ENCODE results near the gene C9orf78.

C9orf78 gene

DNA sequence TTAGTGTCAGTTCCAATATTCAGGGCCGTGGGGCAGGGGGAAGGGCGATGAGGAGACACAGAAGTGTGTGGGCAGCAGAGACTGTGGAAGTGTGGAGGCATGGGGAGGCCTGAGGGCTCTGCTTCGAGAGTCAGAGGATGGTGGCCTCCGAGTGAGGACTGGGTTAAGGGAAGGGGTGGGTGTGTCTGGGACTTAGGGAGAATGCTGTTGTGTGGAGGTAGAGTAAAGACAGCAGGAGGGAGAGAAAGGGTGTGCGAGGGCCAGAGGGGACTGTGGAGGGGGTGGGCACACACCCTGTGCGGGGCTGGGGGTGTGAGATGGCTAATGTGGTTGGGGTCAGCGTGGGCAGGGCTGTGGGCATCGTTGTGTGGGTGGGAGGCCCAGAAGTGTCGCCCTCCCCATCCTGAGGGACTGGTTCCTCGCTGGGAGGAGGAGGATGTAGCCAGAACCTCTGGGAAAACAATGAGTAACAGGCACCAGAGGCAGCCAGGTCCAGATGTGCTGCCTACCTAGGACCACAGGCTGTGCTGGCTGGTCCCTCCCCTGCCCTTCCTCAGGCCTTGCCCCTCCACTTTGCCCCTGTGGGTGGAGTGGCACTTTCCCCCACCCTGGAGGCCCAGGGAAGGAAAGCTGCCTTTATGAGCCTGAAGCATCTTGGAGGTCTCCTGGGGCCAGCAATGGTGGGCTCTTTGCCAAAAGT, 4.4 kb upstream of the C9orf78 start:
- peak; percentile 6 to 21 for DNase-seq

GRCh38 chr9:129838707-129839259, 3.7 kb upstream of the C9orf78 start:
- peak; percentile 19 to 54 for DNase-seq

DNA sequence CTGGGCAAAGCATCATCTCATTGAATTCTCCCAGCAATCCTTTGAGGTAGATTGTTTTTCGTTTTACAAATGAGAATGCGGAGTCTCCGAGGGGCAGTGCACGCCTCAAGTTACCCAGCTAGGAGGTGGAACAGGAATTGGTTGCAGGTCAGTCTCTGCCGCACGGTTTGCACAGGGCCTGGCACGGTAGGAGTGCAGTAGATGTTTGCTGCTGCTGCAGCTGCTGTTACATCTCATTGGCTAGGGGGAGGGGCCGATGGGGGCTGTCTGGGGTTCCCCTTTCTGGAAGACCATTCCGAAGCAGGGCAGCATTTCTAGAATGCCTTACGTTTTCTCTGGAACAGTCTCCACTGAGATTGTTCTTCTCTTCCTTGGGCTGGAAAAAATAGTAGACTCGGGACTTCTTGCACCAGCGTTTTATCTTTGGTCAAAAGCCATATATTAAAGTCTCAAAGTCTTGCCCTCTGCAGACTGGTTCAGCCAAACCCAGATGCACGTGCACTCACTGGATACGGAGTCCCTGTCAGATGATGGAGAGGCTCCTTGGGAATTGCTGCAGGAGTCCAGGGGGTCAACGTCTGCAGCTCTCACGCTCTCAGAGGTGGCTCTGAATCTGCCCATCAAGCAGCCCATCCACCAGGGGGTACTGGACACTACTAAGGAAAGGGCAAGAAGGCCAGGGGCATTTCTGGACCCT, 1.4 kb upstream of the C9orf78 start:
- DNase-seq = peak; percentile 41 to 58

DNA sequence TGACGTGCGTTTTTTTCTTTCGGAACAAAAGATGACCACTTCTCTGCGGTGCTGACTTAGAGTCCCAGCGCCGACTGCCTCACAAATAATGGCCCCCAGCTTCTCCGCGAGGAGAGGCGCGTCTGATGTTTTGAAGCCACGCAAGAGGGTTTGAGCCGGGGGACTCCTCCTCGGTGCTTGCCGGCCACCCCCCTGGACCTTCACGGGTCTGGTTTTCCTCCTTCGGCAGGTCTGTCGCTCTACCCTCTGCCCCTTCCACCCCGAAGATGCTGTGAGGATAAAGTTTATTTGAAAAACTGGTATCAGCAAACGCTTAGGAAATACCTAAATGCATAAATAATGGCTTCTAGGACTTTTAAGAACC, 767 bp upstream of the C9orf78 start:
- DNase-seq = peak; percentile 15 to 23

DNA sequence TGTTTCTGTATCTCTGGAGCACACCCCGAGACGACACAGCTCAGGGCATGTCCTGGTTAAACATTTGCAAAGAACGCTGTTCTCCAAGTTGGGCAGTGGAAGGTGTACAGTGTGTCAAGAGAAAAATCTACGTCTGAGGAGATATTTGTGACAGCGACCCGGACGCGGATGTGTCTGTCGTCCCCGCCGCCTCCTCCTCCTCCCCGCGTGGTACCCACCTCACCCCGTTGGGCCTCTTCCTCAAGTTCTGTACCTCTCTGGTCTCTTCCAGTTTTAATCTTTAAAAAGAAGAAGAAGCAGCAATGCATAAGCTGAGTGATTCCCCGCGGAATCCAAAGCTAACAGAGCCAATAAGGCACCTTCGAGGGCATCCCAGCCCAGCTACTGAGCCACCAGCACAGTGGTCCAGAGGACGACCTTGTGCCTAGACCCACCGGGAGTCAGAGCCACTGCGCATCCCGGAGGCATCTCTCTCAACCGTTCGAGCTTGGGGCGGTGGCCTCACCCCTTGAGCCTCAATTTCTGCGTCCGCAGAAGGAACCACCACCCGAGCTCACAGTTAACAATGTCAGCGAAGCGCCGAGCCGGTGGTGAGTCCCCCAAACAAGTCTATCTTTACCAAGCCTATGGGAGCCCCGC, 467 bp downstream of the C9orf78 start:
- peak; percentile 37 to 44 for DNase-seq

- DNase-seq = no peak
Observed at GRCh38 chr9:129832982-129833381, 2.1 kb downstream of the C9orf78 start.

DNA sequence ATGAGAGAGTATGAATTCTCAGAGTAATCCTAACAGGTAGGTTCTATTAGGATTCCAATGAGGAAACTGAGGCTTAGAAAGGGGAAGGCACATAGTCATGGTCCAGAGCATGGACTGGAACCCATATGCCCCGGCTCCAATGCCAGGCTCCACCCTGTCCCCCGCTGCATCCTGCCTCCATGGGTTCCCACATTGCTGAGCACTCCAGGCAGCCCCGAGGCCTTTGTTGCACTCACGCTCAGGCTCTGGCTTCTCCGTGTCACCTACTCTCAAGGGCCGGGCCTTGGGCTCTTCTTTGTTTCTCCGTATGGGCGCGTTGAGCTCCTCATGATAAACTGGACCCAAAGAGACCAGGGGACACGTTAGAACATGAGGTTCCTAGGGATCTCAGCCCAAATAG, 6.1 kb downstream of the C9orf78 start:
- DNase-seq = no peak

- DNase-seq = no peak
Observed at GRCh38 chr9:129828051-129828450, 7.0 kb downstream of the C9orf78 start.

- DNase-seq = no peak
Observed at GRCh38 chr9:129826759-129827158, 8.3 kb downstream of the C9orf78 start.

DNA sequence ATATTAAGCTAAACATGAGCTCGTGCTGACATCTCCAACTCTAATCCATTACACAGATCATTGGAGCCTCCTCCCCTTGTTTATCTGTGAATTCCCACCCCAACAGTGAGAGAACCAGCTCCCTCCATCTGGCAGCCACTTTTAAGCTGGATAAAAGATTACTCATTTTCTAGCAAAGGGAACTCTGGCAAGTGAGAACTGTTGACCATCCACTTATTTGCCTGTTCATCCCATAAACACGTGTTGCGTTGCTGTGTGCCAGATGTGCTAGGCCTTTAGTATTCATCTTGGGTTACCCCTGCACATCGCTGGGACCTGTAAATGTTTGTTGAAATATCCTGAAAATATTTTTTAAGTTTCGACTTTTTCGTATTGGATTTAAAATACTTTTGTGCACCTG, 8.7 kb downstream of the C9orf78 start:
- no peak for DNase-seq

GRCh38 chr9:129823935-129824601, 11.0 kb downstream of the C9orf78 start, which contains the start of gene TOR1A:
Gene TOR1A, minus strand, starts transcription at chr9:129824136. Its CDS starts 51 bp downstream, at chr9:129824085.
- peak; percentile 93 to 96 for DNase-seq

GRCh38 chr9:129823542-129823934, 11.5 kb downstream of the C9orf78 start:
- DNase-seq = no peak

DNA sequence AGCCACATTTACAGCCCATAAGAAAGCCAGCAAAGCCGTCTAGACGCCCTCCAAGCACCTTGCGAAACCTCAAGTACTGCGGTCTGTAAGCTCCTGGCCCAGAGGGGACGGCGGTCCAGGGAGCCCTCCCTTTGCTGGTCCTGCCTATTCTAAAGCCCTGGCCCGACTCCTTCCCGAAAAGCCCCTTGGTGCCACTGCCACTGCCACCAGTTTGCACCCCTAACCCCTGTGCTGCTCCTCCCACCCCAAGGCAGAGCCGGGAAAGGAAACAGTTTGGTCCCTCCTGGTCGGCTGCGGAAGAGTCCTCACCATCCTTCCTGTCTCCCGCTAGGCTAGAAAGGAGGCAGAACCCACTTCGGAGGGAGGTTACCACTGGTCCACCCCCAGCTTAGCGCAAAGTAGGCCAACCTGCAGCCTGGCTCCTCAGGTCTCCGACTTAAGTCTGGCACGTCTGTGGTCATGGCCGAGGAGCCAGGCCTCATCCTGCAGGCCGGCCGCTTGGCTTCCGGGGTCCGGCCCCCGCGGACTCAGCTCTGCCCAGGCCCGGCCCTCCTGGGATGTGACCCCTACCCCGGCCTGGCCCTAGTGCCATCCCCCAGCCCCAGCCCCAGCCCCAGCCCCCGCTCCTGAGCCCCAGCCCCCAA, 12.1 kb downstream of the C9orf78 start:
- peak; percentile 24 to 37 for DNase-seq

DNA sequence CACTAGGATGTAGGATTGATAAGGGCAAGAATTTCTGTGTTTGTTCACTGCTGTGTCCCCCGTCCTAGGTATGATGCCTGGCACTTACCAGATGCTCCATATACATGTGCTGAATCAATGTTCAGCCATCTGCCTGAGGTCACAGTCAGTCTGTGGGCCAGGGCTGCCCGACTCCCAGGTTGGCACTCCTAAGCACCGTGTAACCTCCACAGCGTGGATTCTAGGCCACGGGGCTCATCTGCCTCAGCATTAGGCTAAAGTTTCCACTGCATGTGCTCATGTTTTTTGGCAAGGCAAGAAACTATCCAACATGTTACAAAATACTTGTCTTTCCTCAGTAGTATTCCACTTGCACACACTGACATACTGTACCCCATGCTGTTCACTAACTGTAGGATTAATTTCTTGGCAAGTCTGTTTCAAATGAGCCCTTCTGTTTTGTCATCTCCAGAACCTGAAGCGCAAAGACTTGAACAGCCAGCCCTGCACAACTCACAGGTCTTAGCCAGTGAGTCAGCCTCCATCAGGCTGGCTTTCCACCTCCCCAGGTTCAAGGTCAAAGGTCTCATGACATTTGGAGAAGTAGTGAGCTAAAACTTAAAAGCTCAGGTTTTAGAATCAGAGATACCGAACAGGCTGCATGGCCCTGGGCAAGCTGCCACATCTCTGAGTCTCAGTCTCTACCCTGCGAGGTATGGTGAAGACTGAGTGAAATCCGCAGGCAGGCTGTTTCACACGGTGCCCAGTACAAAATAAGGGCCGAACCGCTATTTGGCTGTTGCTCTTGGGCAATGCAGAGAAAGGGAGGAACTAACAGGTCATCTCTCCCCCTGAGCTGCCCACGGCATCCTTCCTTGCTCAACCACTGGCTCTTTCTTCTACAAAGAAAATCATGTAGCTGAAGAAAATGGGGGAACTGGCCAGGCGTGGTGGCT, 18.3 kb downstream of the C9orf78 start:
- DNase-seq = no peak

GRCh38 chr9:129815278-129815677, 19.8 kb downstream of the C9orf78 start:
- DNase-seq = no peak

- no peak for DNase-seq
Observed at GRCh38 chr9:129814432-129815223, 20.4 kb downstream of the C9orf78 start.

DNA sequence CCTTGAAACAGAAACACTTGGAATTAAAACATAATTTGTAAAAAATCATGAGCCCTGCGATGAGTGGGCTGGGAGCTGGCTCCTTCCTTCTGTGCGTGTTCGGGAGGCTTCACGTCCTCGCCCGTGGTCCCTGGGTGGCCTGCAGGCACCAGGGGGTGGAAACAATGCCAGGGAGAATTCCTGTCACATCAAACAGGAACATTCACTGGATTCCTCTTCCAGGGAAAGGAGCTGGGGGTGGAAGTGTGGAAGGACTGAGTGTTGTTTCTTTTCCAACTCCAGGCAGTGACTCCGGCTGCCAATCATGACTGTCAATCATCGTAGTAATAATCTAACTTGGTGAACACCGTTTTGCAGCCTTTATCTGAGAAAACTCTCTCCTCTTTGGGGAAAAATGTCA, 21.4 kb downstream of the C9orf78 start:
- no peak for DNase-seq

DNA sequence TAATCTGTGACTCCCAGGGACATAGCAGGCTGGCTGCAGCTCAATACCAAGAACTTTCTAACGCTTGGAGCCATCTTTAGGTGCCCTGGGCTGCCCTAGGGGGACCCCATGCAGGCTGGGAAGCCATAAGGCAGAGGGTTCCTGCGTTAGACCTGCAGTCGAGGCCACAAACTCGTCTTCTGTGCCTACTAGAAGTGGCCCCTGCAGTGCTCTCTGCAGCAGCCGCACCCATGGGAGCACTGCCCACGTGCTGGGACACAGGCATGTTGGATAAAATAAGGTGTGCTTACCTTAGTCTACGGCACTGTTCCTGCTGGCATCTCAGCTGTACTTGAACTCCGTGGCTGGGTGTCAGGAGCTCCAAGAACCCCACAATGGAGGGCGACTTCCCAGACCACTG, 22.7 kb downstream of the C9orf78 start:
- DNase-seq = no peak

GRCh38 chr9:129811967-129812363, 23.1 kb downstream of the C9orf78 start:
- DNase-seq = peak in 1 of 2 experiments; percentile 10

GRCh38 chr9:129810788-129811187, 24.3 kb downstream of the C9orf78 start:
- no peak for DNase-seq

- DNase-seq = no peak
Observed at GRCh38 chr9:129810116-129810515, 25.0 kb downstream of the C9orf78 start.

Measured in activated CD4-positive, alpha-beta T cell treated with anti-CD3 and anti-CD28 coated beads, Interleukin-2, amount 50 U/mL, for 48 hours (primary cell).